ENCODE measurements around the gene C20orf202. TPM values are rescaled to one million over a fixed set of nuclear protein-coding genes. Genes with fewer than 3 reads are reported as not detected.

Gene C20orf202
- total RNA-seq, 1 donor from 2014 or later = not detected

DNA sequence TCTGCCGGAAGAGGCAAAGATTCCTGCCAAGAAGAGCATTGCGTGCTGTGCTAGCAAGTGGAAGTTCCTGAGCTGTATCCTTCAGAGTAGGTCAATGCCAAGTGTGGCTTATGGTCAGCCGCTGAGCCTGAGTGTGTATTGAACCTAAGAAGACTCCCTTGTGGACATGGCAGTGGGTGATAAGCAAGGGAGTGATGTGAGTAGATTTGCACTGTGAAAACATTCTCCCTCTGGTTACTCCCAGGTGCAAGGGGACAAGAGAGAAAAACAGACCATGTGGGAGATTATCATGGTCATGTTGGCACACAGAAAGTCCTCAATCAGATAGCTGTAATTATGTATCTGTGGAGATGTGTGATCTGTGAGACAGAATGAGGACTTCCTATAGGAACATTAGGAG, 12.4 kb upstream of the C20orf202 start:
- DNase-seq (ENCODE audit: extremely low spot score, unreplicated experiment) = no peak
- Mint-ChIP-seq H3K27ac (ENCODE audit: unreplicated experiment) (no peak overlapping the region), H3K4me3 (ENCODE audit: unreplicated experiment) (no peak overlapping the region), H3K36me3 (ENCODE audit: unreplicated experiment) (no peaks in the 10 kb centered on the region), H3K9me3 (ENCODE audit: unreplicated experiment) (no peaks in the 10 kb centered on the region), H3K27me3 (ENCODE audit: unreplicated experiment) (peaks cover 26% of the 10 kb centered on the region), H3K4me1 (ENCODE audit: unreplicated experiment) (peaks cover 3% of the 10 kb centered on the region)
- TF ChIP-seq, protein P1, sequence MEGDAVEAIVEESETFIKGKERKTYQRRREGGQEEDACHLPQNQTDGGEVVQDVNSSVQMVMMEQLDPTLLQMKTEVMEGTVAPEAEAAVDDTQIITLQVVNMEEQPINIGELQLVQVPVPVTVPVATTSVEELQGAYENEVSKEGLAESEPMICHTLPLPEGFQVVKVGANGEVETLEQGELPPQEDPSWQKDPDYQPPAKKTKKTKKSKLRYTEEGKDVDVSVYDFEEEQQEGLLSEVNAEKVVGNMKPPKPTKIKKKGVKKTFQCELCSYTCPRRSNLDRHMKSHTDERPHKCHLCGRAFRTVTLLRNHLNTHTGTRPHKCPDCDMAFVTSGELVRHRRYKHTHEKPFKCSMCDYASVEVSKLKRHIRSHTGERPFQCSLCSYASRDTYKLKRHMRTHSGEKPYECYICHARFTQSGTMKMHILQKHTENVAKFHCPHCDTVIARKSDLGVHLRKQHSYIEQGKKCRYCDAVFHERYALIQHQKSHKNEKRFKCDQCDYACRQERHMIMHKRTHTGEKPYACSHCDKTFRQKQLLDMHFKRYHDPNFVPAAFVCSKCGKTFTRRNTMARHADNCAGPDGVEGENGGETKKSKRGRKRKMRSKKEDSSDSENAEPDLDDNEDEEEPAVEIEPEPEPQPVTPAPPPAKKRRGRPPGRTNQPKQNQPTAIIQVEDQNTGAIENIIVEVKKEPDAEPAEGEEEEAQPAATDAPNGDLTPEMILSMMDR (IDR thresholded peaks at IDR 0.05) = no peak

DNA sequence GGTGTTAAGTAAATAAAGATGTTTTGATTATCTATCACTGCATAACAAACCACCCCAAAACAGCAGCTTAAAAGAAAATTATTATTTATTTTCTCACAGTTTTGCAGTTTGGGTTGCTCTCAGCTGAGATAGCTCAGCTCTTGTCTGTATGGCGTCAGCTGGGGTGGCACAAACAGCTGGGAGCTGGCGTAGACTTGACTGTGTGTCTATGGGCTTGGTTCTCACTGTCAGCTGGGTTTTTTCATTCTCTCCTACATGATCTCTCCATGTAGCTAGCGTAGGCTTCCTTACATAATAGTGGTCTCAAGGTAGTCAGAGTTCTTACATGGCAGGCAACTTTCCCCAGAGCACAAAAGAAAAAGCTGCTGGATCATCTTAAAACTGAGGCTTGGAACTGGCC, 12.0 kb upstream of the C20orf202 start:
- no peaks in the 10 kb centered on the region for H3K4me1 Mint-ChIP-seq (ENCODE audit: unreplicated experiment)
- no peak overlapping the region for H3K27ac Mint-ChIP-seq (ENCODE audit: unreplicated experiment)
- no peak for DNase-seq (ENCODE audit: extremely low spot score, unreplicated experiment)
- no peaks in the 10 kb centered on the region for H3K9me3 Mint-ChIP-seq (ENCODE audit: unreplicated experiment)
- TF ChIP-seq, protein P1 (IDR thresholded peaks at IDR 0.05) = no peak
- no peaks in the 10 kb centered on the region for H3K36me3 Mint-ChIP-seq (ENCODE audit: unreplicated experiment)
- H3K27me3 Mint-ChIP-seq (ENCODE audit: unreplicated experiment) = peaks cover 24% of the 10 kb centered on the region
- no peak overlapping the region for H3K4me3 Mint-ChIP-seq (ENCODE audit: unreplicated experiment)

DNA sequence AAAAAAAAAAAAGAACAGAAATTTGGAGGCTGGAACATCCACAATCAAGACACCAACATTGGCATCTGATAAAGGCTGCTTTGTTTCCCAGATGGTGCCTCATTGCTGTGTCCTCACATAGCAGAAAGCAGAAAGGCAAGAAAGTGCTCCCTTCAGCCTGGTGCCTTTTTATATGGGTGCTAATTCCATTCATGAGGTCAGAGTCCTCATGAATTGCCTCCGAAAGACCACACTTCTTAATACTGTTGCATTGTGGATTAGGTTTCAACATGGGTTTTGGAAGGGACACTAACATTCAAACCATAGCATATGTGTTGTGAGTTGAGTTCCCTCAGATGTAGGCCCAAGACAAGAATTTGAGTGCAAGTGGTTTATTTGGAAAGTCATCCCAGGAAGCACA, 8.0 kb upstream of the C20orf202 start:
- no peak for DNase-seq (ENCODE audit: extremely low spot score, unreplicated experiment)
- Mint-ChIP-seq H3K36me3 (ENCODE audit: unreplicated experiment) (no peaks in the 10 kb centered on the region), H3K4me3 (ENCODE audit: unreplicated experiment) (no peak overlapping the region), H3K27ac (ENCODE audit: unreplicated experiment) (no peak overlapping the region), H3K9me3 (ENCODE audit: unreplicated experiment) (no peaks in the 10 kb centered on the region), H3K27me3 (ENCODE audit: unreplicated experiment) (peaks cover 27% of the 10 kb centered on the region), H3K4me1 (ENCODE audit: unreplicated experiment) (no peaks in the 10 kb centered on the region)
- TF ChIP-seq, protein P1 (IDR thresholded peaks at IDR 0.05) = no peak

DNA sequence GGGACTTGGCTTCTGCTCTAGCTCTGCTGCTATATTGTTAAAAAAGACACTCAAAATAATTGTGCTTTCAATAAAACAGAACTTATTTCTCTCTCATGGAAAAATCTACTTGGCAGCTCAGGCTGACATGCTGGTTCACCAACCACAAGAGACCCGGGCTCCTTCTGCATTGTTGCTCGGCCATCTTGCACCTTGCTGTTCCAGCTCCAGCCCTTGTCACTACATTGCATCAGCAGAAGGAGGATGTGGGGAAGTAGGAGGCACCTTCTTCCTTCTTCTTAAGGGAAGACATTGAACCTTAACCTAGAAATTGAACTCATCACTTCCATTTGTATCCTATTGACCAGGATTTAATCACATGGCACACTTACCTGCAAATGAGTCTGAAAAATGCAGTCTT, 6.6 kb upstream of the C20orf202 start:
- peaks cover 19% of the 10 kb centered on the region for H3K27me3 Mint-ChIP-seq (ENCODE audit: unreplicated experiment)
- no peak overlapping the region for H3K27ac Mint-ChIP-seq (ENCODE audit: unreplicated experiment)

DNA sequence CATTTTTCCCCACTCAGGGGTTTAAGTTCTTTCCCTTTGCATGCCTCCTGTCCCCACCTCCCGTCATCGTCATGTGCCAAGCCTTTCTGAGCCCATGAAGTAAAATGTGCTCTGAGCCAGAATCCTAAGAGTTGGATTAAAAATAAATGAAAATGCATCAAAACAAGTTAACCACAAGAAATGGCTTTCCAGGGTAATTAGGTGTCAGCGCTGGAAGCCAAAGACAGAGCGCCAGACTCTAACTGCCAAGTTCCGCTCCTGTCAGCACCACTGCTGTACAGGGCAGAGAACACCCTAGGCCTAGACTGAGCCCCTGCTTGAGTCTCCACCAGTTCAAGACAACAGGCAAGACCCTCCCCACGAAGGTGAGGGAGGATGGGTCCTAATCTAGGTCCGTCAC, 5.5 kb upstream of the C20orf202 start:
- Mint-ChIP-seq H3K27me3 (ENCODE audit: unreplicated experiment) (peaks cover 28% of the 10 kb centered on the region), H3K27ac (ENCODE audit: unreplicated experiment) (no peak overlapping the region), H3K4me1 (ENCODE audit: unreplicated experiment) (no peaks in the 10 kb centered on the region), H3K9me3 (ENCODE audit: unreplicated experiment) (no peaks in the 10 kb centered on the region), H3K36me3 (ENCODE audit: unreplicated experiment) (no peaks in the 10 kb centered on the region), H3K4me3 (ENCODE audit: unreplicated experiment) (no peak overlapping the region)
- TF ChIP-seq, protein P1 (IDR thresholded peaks at IDR 0.05) = no peak
- no peak for DNase-seq (ENCODE audit: extremely low spot score, unreplicated experiment)

More for the DNA sequence above, 6.6 kb upstream of the C20orf202 start:
- H3K4me1 Mint-ChIP-seq (ENCODE audit: unreplicated experiment) = no peaks in the 10 kb centered on the region
- H3K4me3 Mint-ChIP-seq (ENCODE audit: unreplicated experiment) = no peak overlapping the region
- TF ChIP-seq, protein P1 (IDR thresholded peaks at IDR 0.05) = no peak
- H3K9me3 Mint-ChIP-seq (ENCODE audit: unreplicated experiment) = no peaks in the 10 kb centered on the region
- H3K36me3 Mint-ChIP-seq (ENCODE audit: unreplicated experiment) = no peaks in the 10 kb centered on the region
- no peak for DNase-seq (ENCODE audit: extremely low spot score, unreplicated experiment)

Measured in osteocyte (in vitro differentiated cells).